ENCODE results near the gene IFNAR2.
"Not testable (repeated sequence)": the region's sequence is repeated elsewhere in the genome, so short reads cannot be mapped to it uniquely, and the experiment has no call there.

IFNAR2 gene

GRCh38 chr21:33217138-33217520 lies 12.6 kb upstream of the IFNAR2 start:
- no peak for DNase-seq

GRCh38 chr21:33219300-33219699 lies 10.4 kb upstream of the IFNAR2 start:
- no peak for DNase-seq

GRCh38 chr21:33219954-33220353 lies 9.8 kb upstream of the IFNAR2 start:
- no peak for DNase-seq

GRCh38 chr21:33225376-33225775 lies 4.4 kb upstream of the IFNAR2 start:
- DNase-seq: not testable (repeated sequence)

GRCh38 chr21:33228455-33228854 lies 1.3 kb upstream of the IFNAR2 start:
- no peak for DNase-seq

- peak; percentile 35 to 53 for DNase-seq
Measured at GRCh38 chr21:33229099-33229783, 497 bp upstream of the IFNAR2 start.

- peak; percentile 39 to 50 for DNase-seq
Measured at GRCh38 chr21:33230545-33231324, 997 bp downstream of the IFNAR2 start.

- DNase-seq: no peak
Measured at GRCh38 chr21:33231526-33231925, 1.8 kb downstream of the IFNAR2 start.

GRCh38 chr21:33232291-33233034 lies 2.7 kb downstream of the IFNAR2 start:
- no peak for DNase-seq

- DNase-seq: no peak
Measured at GRCh38 chr21:33234635-33235520, 5.1 kb downstream of the IFNAR2 start.

GRCh38 chr21:33236013-33236686 lies 6.4 kb downstream of the IFNAR2 start:
- no peak for DNase-seq

- DNase-seq: no peak
Measured at GRCh38 chr21:33236766-33237165, 7.0 kb downstream of the IFNAR2 start.

- DNase-seq: no peak
Measured at GRCh38 chr21:33237486-33237885, 7.7 kb downstream of the IFNAR2 start.

- DNase-seq: no peak
Measured at GRCh38 chr21:33238146-33238545, 8.4 kb downstream of the IFNAR2 start.

GRCh38 chr21:33238565-33239255 lies 9.0 kb downstream of the IFNAR2 start:
- DNase-seq: no peak

- DNase-seq: not testable (repeated sequence)
Measured at GRCh38 chr21:33239559-33240127, 9.9 kb downstream of the IFNAR2 start.

- no peak for DNase-seq
Measured at GRCh38 chr21:33240404-33240803, 10.7 kb downstream of the IFNAR2 start.

GRCh38 chr21:33241846-33242245 lies 12.1 kb downstream of the IFNAR2 start:
- DNase-seq: no peak

- not testable (repeated sequence) for DNase-seq
Measured at GRCh38 chr21:33242846-33243245, 13.1 kb downstream of the IFNAR2 start.

- peak; percentile 58 to 62 for DNase-seq
Measured at GRCh38 chr21:33244082-33244778, 14.5 kb downstream of the IFNAR2 start.

- peak; percentile 11 to 19 for DNase-seq
Measured at GRCh38 chr21:33244779-33245105, 15.0 kb downstream of the IFNAR2 start.

Data from Kasumi-1 (cell line).